GM19023 (cell line): Measurements from ENCODE around the gene IL1RAPL1.

Source experiments
- ATAC-seq: cut with Tn5 transposase; IDR thresholded peaks from one replicate; pipeline ENCODE4 v1.9.1; 2021; ENCODE audit warnings: mild to moderate bottlenecking, moderate library complexity; ENCODE audit not compliant: unreplicated experiment

The IL1RAPL1 gene

GRCh38 chrX:29852767-29853166, 1265.5 kb downstream of the IL1RAPL1 start:
- no peak for ATAC-seq

- no peak for ATAC-seq
Measured at GRCh38 chrX:29858714-29859113, 1271.5 kb downstream of the IL1RAPL1 start.

- no peak for ATAC-seq
Measured at GRCh38 chrX:29862126-29862677, 1275.0 kb downstream of the IL1RAPL1 start.

GRCh38 chrX:29867971-29868370, 1280.7 kb downstream of the IL1RAPL1 start:
- ATAC-seq, result no peak

- no peak for ATAC-seq
Measured at GRCh38 chrX:29869837-29870236, 1282.6 kb downstream of the IL1RAPL1 start.

GRCh38 chrX:29870608-29871007, 1283.4 kb downstream of the IL1RAPL1 start:
- no peak for ATAC-seq

GRCh38 chrX:29872831-29873230, 1285.6 kb downstream of the IL1RAPL1 start:
- no peak for ATAC-seq

GRCh38 chrX:29876733-29877132, 1289.5 kb downstream of the IL1RAPL1 start:
- ATAC-seq, result no peak

- ATAC-seq, result no peak
Measured at GRCh38 chrX:29880977-29881376, 1293.7 kb downstream of the IL1RAPL1 start.

- no peak for ATAC-seq
Measured at GRCh38 chrX:29890004-29890403, 1302.8 kb downstream of the IL1RAPL1 start.

GRCh38 chrX:29890646-29891200, 1303.5 kb downstream of the IL1RAPL1 start:
- peak; percentile 43 for ATAC-seq

- no peak for ATAC-seq
Measured at GRCh38 chrX:29902004-29902403, 1314.8 kb downstream of the IL1RAPL1 start.

- ATAC-seq, result no peak
Measured at GRCh38 chrX:29903360-29903759, 1316.1 kb downstream of the IL1RAPL1 start.

- no peak for ATAC-seq
Measured at GRCh38 chrX:29911673-29912072, 1324.4 kb downstream of the IL1RAPL1 start.

GRCh38 chrX:29913647-29914046, 1326.4 kb downstream of the IL1RAPL1 start:
- no peak for ATAC-seq

GRCh38 chrX:29922607-29923006, 1335.4 kb downstream of the IL1RAPL1 start:
- ATAC-seq, result no peak

- ATAC-seq, result no peak
Measured at GRCh38 chrX:29926056-29926455, 1338.8 kb downstream of the IL1RAPL1 start.

- no peak for ATAC-seq
Measured at GRCh38 chrX:29926659-29927058, 1339.4 kb downstream of the IL1RAPL1 start.

GRCh38 chrX:29935455-29935854, 1348.2 kb downstream of the IL1RAPL1 start:
- no peak for ATAC-seq

- no peak for ATAC-seq
Measured at GRCh38 chrX:29940750-29941149, 1353.5 kb downstream of the IL1RAPL1 start.

GRCh38 chrX:29941287-29941686, 1354.0 kb downstream of the IL1RAPL1 start:
- ATAC-seq, result no peak

GRCh38 chrX:29947225-29947624, 1360.0 kb downstream of the IL1RAPL1 start:
- ATAC-seq, result no peak

- ATAC-seq, result no peak
Measured at GRCh38 chrX:29948653-29949052, 1361.4 kb downstream of the IL1RAPL1 start.
